ENCODE results near the gene SLC14A1. TPM values are rescaled to one million over a fixed set of nuclear protein-coding genes. Genes with fewer than 3 reads are reported as not detected.

Gene SLC14A1
- total and polyA plus RNA-seq, 10 of the 15 experiments (the other 5 are each of a cell fraction or from before 2014, with no cell fraction given), result 0.06 to 0.67 (median 0.10) TPM; not detected in 2

- TF ChIP-seq NRF1 (conservative IDR thresholded peaks at IDR 0.05; ENCODE audit: low read depth, low read length) (no peak), MTA2 (IDR thresholded peaks at IDR 0.05; ENCODE audit: low read depth) (0 out of 2 replicates have a peak, but pooled peaks have one; percentile 3)
- intact Hi-C loops (cut with micrococcal nuclease; ENCODE audit: unreplicated experiment), result loop anchor here (1.0 kb wide), 2 partner anchors 22 to 188 kb away; no protein-coding TSS in a partner anchor
- Histone ChIP-seq H3K27me3 (replicated peaks in 1 of 2; ENCODE audit: control insufficient read depth in 2 of 2, insufficient read depth in 2 of 2, low read length in 1 of 2) (no peaks in the 10 kb centered on the region), H3K4me1 (ENCODE audit: control insufficient read depth, insufficient read depth, low read length) (peaks cover 35% of the 10 kb centered on the region), H3K9ac (ENCODE audit: control insufficient read depth, insufficient read depth, low read length) (peak overlapping the region; percentile 36; the same call in 1 of the 2 replicates), H3K4me3 (no peak overlapping the region; the same call in 1 of the 2 replicates), H3K36me3 (ENCODE audit: control insufficient read depth in 2 of 2, insufficient read depth in 2 of 2, low read length in 1 of 2) (no peaks in the 10 kb centered on the region), H3K79me2 (ENCODE audit: control insufficient read depth, insufficient read depth, low read length) (no peaks in the 10 kb centered on the region), H4K20me1 (ENCODE audit: control insufficient read depth, insufficient read depth) (no peaks in the 10 kb centered on the region), H2AFZ (ENCODE audit: control insufficient read depth, low read depth, low read length) (peak overlapping the region; percentile 86), H3K27ac (ENCODE audit: control insufficient read depth, insufficient read depth) (peak overlapping the region; percentile 82), H3K9me3 (replicated peaks; ENCODE audit: control insufficient read depth, insufficient read depth, low read length) (no peaks in the 10 kb centered on the region), H3K4me2 (ENCODE audit: control insufficient read depth, insufficient read depth) (peak overlapping the region; percentile 97)
- ChIA-PET SMC1A (ENCODE audit: uncharacterized antibody, unreplicated experiment) (interaction anchor here (0.7 to 8.8 kb wide), 17 partner anchors 12 to 386 kb away, joined by 3 to 143 read pairs (median 5); partner anchors contain the start of gene SLC14A1), CTCF (interaction anchor here (0.6 to 10.4 kb wide), 22 partner anchors 9 to 1600 kb away, joined by 3 to 189 read pairs (median 4); no protein-coding TSS in a partner anchor), POLR2A (interaction anchor here (0.7 to 4.1 kb wide), 4 partner anchors 13 to 119 kb away, joined by 3 to 39 read pairs (median 5); no protein-coding TSS in a partner anchor), RAD21 (ENCODE audit: unreplicated experiment) (interaction anchor here (0.6 to 6.6 kb wide), 14 partner anchors 12 to 1992 kb away, joined by 3 to 132 read pairs (median 4); partner anchors contain the start of gene ATP5F1A)
- no peak for DNase-seq (ENCODE audit: low read depth, low spot score)
- in situ Hi-C loops (cut with MboI), result no loop called here
- no peak for FAIRE-seq
- WGBS (ENCODE audit: insufficient coverage, insufficient replicate concordance, low lambda C conversion rate, missing lambda C conversion rate), result 3% methylated on average over 6 of the region's 6 CpGs
- peak; percentile 72 for ATAC-seq
- no TSS peak for BruUV-seq (replicated peaks)
Measured at GRCh38 chr18:45687621-45688020, 36.4 kb upstream of the SLC14A1 start.

- FAIRE-seq (no peak), ATAC-seq (no peak), DNase-seq (ENCODE audit: low read depth, low spot score) (no peak)
- intact Hi-C loops (cut with micrococcal nuclease; ENCODE audit: unreplicated experiment), result no loop called here
- Histone ChIP-seq H3K9ac (ENCODE audit: control insufficient read depth, insufficient read depth, low read length) (peak overlapping the region; percentile 36), H3K4me3 (no peak overlapping the region; the same call in 1 of the 2 replicates), H3K27ac (ENCODE audit: control insufficient read depth, insufficient read depth) (peak overlapping the region; percentile 82), H3K4me1 (ENCODE audit: control insufficient read depth, insufficient read depth, low read length) (peaks cover 35% of the 10 kb centered on the region), H3K79me2 (ENCODE audit: control insufficient read depth, insufficient read depth, low read length) (no peaks in the 10 kb centered on the region), H2AFZ (ENCODE audit: control insufficient read depth, low read depth, low read length) (peak overlapping the region; percentile 84), H3K9me3 (replicated peaks; ENCODE audit: control insufficient read depth, insufficient read depth, low read length) (no peaks in the 10 kb centered on the region), H4K20me1 (ENCODE audit: control insufficient read depth, insufficient read depth) (no peaks in the 10 kb centered on the region), H3K36me3 (ENCODE audit: control insufficient read depth in 2 of 2, insufficient read depth in 2 of 2, low read length in 1 of 2) (no peaks in the 10 kb centered on the region), H3K27me3 (replicated peaks in 1 of 2; ENCODE audit: control insufficient read depth in 2 of 2, insufficient read depth in 2 of 2, low read length in 1 of 2) (no peaks in the 10 kb centered on the region), H3K4me2 (ENCODE audit: control insufficient read depth, insufficient read depth) (peak overlapping the region; percentile 97)
- WGBS (ENCODE audit: insufficient coverage, insufficient replicate concordance, low lambda C conversion rate, missing lambda C conversion rate), result 77% methylated on average over 4 of the region's 4 CpGs
- in situ Hi-C loops (cut with MboI), result no loop called here
- no peak for TF ChIP-seq MYC (IDR thresholded peaks at IDR 0.05; ENCODE audit: insufficient read depth, insufficient read length, insufficient replicate concordance, low read length, severe bottlenecking)
- BruUV-seq (replicated peaks), result no TSS peak
- RAD21 ChIA-PET (ENCODE audit: unreplicated experiment), result interaction anchor here (0.6 to 6.6 kb wide), 12 partner anchors 13 to 437 kb away, joined by 3 to 132 read pairs (median 4); partner anchors contain the start of gene ATP5F1A
- CTCF ChIA-PET, result interaction anchor here (0.6 to 10.4 kb wide), 24 partner anchors 10 to 1600 kb away, joined by 3 to 189 read pairs (median 4); no protein-coding TSS in a partner anchor
- SMC1A ChIA-PET (ENCODE audit: uncharacterized antibody, unreplicated experiment), result interaction anchor here (0.6 to 8.8 kb wide), 21 partner anchors 10 to 385 kb away, joined by 3 to 143 read pairs (median 3); partner anchors contain the start of gene SLC14A1
- POLR2A ChIA-PET, result interaction anchor here (0.6 to 4.1 kb wide), 6 partner anchors 13 to 235 kb away, joined by 3 to 39 read pairs (median 4); no protein-coding TSS in a partner anchor
Measured at GRCh38 chr18:45688113-45688512, 35.9 kb upstream of the SLC14A1 start.
